Hindlimb muscle (tissue), 1 donor: Measurements from ENCODE around the gene PAK3. TPM values are rescaled to one million over a fixed set of nuclear protein-coding genes. Genes with fewer than 3 reads are reported as not detected.

Experiments used
- DNase-seq: peaks from one replicate; pipeline ENCODE4 v3.0.0-alpha.2; 2013
- polyA plus RNA-seq: library from polyadenylated mRNA; unstranded; fragments of 120-200 nt; gene quantifications from one replicate; pipeline ENCODE4 v1.2.1, GENCODE V29; 2013; ENCODE audit not compliant: insufficient read length

PAK3 gene
- polyA plus RNA-seq, 1 donor = 9.8 TPM

DNA sequence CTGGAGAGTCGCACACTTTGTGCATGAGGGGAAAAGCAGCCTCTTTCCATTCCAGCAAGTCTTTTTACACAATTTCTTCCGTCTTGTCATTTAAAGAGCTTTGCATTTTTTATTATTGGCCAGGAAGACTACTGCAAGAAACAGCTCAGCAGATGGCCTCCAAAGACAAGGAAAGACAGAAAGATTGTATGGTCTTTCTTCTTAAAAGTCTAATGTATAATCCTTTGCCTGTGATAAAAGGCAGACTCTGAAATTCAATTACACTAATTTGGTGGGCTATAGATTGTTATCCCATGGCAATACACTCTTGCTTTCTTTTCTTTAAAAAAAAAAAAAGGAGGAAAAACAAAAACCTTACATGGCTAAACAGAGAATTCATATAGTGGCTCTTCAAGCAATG lies 168.4 kb downstream of the PAK3 start:
- no peak for DNase-seq

DNA sequence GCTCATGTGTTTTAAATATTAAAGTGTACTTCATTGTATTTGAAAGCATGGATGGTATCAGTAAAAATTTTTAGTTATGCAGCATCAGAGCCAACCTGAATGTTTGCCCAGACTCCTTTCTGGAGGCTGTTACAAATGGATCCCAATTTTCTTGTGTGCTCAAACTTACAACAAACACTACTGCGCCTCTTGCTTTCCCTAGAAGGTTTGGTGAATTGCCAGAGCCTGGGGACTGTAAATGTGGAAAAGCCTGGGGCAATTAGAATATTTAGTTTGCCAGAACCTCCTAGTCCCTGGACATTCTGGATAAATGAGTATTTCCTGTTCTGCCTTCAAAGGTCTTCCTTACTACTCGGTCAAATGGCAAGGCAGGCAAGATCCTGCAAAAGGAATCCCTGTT lies 169.5 kb downstream of the PAK3 start:
- DNase-seq = no peak

DNA sequence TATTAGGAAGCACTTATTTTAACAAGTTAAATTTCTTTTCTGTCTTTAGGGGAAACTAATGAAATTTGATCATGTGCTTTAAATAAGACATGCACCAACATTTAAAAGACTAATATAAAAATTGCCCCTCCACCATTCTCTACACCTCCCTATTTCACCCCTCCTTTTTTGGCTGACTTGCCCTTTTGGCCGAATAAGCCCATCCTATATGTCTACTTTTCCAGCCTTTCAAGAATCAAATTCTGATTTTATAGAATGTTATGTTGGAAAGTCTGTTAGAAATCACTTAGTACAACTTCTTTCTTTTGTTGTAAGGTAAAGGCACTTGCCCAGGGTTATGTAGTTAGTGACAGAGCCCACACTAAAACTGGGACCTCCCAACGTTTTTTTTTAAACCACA lies 172.5 kb downstream of the PAK3 start:
- no peak for DNase-seq

DNA sequence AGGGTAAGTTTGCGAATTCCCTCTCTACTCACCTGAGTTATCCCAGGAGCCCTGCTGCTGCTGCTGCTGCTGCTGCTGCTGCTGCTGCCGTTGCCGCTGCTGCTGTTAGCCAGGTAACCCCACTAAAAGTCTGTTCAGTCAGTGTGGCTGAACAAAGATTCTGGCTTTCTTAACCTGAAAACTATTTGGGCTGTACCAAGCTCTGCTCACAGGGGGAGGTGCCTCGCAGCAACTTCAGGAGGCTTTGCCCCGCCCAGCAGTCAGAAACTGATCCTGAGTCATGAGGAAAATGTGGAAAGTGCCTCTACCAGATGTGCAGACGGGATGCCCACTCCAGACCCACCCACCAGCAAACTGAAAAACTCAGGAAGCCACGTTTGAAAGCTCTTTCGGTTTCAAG lies 174.3 kb downstream of the PAK3 start, which contains the start of gene CAPN6:
CAPN6 (minus strand) TSS at position 145 of the 400 bp plus-strand sequence. CDS start 6,547 bp downstream, outside the sequence.
- peak; percentile 71 for DNase-seq

Other genes with a start within 250 kb of the PAK3 start
- gene CAPN6, start 174.3 kb downstream of the PAK3 start, polyA plus RNA-seq = 512 TPM